ENCODE results near the gene SUN1.
A peak's percentile ranks its signal among the peaks of the same experiment; 100 is the strongest.
"Not testable (repeated sequence)": the region's sequence is repeated elsewhere in the genome, so short reads cannot be mapped to it uniquely, and the experiment has no call there.

Gene SUN1

DNA sequence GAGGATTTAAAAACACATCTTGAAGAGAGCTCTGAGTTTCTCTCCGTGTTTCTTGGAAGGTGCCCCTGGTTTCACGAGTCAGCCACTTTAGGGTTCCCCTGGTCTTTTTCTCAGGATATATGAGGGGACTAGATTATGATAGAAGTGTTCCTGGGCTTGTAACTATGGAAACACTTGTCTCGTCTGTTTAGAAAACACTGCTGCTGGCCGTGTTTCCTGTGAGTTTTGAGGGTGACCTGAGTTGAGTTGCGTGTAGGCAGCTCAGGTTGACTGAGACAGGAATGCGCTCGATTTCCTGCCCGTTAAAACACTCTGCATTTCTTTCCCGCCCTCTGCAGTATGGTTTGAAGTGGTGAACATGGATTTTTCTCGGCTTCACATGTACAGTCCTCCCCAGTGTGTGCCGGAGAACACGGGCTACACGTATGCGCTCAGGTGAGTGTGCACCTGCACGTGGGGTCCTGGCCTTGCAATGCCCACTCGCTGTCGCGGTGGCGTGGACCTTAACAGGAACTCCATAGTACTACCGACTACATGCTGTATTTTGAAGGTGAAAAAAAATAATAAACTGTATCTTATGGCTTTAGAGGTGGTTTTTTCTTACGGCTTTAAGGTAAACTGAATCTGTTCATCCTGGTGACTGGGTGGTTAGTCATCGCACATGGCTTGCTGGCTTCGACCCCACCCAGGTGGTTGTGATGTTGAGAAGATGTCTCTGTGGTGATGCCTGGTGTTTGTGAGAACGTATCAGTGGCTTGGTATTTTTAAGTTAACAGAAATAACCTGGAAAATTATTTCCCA lies at the start of gene SUN1:
Gene SUN1, plus strand, starts transcription at position 310 of the 801 bp plus-strand sequence. Its CDS starts 49 bp downstream, at position 359.
- no peak for DNase-seq

DNA sequence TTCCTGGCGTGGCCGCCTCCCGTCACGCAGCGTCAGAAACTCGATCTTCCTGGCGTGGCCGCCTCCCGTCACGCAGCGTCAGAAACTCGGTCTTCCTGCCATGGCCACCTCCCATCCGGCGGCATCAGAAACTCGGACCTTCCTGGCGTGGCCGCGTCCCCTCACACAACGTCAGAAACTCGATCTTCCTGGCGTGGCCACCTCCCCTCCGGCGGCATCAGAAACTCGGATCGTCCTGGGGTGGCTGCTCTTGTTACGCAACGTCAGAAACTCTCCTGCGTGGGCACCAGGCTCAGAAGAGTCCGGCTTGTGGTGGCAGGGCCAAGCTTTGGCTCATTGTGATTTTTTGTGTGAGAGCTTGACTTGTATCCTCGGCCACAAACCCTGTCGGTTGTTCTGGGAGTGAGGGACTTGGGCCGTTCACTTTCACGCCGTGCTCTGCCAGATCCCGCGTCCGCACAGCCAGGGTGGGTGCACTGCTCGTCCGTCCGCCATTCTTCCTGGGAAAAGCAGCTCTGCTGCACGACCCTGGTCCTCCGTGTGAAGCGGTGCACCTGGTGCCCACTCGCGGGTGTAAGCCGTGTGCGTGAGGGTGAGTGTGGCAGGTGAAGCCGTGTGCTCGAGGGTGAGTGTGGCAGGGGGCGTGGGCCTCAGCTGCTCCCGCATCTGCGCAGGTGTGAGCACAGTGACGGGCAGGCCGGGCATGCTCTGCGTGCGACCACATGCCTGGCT lies 49.4 kb upstream of the SUN1 start:
- DNase-seq: no peak

- DNase-seq: no peak
Measured at GRCh38 chr7:783556-784490, 48.5 kb upstream of the SUN1 start.

GRCh38 chr7:784971-785370 lies 47.3 kb upstream of the SUN1 start:
- DNase-seq: no peak

- DNase-seq: no peak
Measured at GRCh38 chr7:785416-785815, 46.9 kb upstream of the SUN1 start.

- DNase-seq: peak; percentile 60 to 80 (median 64)
Measured at GRCh38 chr7:786472-787255, 45.6 kb upstream of the SUN1 start.

GRCh38 chr7:787332-788240 lies 44.7 kb upstream of the SUN1 start:
- no peak for DNase-seq

GRCh38 chr7:791519-791918 lies 40.8 kb upstream of the SUN1 start:
- DNase-seq: no peak

GRCh38 chr7:794207-794606 lies 38.1 kb upstream of the SUN1 start:
- no peak for DNase-seq

GRCh38 chr7:794671-795329 lies 37.5 kb upstream of the SUN1 start:
- no peak for DNase-seq

- not testable (repeated sequence) for DNase-seq
Measured at GRCh38 chr7:796434-797169, 35.7 kb upstream of the SUN1 start.

DNA sequence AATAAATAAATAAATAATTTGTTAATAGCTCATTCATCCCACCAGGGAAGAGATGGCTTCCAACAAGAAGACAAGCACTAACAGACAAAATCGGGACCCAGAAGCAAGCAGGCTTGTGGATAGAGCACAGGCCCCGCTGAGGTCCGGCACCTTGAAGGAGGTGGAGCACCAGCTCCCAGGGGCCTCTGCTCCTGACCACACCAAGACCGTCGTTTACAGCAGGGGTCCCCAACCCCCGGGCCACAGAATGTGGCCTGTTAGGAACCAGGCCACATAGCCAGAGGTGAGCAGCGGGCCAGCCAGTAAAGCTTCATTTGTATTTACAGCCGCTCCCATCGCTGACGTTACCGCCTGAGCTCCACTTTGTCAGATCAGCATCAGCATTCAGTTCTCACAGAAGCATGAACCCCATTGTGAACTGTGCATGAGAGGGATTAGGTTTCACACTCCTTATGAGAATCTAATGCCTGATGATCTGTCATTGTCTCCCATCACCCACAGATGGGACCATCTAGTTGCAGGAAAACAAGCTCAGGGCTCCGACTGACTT lies 33.3 kb upstream of the SUN1 start:
- no peak for DNase-seq

DNA sequence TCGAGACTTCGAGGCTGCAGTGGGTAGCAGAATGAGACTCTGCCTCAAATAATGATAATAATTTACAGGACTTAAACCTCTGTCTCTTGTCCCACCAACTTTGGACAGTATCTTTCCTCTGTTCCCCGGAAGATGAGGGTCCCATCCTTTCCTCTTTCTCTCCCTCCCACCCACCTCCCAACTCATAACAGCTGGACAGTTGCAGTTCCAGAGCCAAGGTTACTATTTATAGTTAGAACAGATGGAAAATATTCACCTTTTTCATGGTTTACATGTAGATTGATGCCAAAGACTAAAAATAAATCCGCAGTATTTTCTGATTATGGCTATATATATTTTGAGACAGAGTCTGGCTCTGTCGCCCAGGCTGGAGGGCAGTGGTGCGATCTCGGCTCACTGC lies 31.6 kb upstream of the SUN1 start:
- DNase-seq: no peak

DNA sequence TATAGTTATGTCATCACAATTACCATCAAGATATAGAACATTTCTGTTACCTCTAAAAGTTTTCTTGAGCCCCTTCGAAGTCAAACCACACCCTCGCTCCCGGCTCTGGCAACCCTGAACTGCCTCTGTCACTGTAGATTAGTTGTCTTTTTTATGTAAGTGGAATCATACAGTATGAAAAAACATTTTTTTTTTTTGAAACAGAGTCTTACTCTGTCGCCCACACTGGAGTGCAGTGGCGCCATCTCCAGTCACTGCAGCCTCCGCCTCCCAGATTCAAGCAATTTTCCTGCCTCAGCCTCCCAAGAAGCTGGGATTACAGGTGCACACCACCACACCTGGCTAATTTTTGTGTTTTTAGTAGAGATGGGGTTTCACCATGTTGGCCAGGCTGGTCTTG lies 30.9 kb upstream of the SUN1 start:
- DNase-seq: not testable (repeated sequence)

DNA sequence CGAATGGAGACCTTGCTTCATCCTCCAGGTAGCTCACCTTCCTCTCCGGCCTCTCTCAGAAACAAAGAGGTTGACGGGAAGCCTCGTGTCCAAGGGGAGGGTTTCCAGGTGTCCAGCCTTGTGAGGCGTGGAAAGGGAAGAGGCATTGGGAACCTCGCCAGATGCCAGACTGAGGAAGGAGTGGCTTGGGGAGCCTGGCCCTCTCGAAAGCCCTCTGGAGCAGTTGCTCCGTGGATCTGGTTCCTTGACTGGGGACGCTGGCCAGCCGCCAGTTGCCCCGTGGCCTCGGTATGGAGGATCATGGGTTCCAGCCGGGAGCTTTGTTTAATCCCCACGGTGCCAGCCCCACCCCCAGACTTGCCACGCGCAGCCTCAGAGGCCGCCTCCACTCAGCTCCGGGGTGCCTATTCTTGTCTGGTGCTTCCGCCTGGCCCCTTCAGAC lies 30.3 kb upstream of the SUN1 start:
- DNase-seq: no peak

GRCh38 chr7:802500-803242 lies 29.6 kb upstream of the SUN1 start:
- DNase-seq: no peak

GRCh38 chr7:803243-803635 lies 29.0 kb upstream of the SUN1 start:
- no peak for DNase-seq

DNA sequence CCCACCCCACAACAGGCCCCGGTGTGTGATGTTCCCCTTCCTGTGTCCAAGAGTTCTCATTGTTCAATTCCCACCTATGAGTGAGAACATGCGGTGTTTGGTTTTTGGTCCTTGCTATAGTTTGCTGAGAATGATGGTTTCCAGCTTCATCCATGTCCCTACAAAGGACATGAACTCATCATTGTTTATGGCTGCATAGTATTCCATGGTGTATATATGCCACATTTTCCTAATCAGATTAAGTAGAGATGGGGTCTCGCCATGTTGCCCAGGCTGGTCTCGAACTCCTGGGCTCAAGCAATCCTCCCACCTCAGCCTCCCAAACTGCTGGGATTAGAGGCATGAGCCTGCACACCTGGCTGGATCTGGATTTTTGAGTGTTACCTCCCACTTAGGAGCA lies 28.5 kb upstream of the SUN1 start:
- not testable (repeated sequence) for DNase-seq

- no peak for DNase-seq
Measured at GRCh38 chr7:805261-805660, 27.0 kb upstream of the SUN1 start.

Measured in suppressor macrophage treated with lipopolysaccharide for 1 hour (primary cell).